GM06990 (cell line): ENCODE results near the gene C2orf76.

Experiments
- DNase-seq: peaks from one replicate; pipeline ENCODE4 v3.0.0-alpha.2; 2011; ENCODE audit not compliant: insufficient read length; ENCODE audit errors: extremely low read depth
- H3K27me3 ChIP-seq: replicated peaks from 2 replicates; pipeline ENCODE4 v1.6.0; 2011; ENCODE audit warnings: low read length; ENCODE audit not compliant: control insufficient read depth, insufficient read depth
- H3K36me3 ChIP-seq: 2 replicates; pipeline ENCODE4 v1.5.1; 2011; ENCODE audit warnings: low read length; ENCODE audit not compliant: control insufficient read depth, insufficient read depth
- H3K4me3 ChIP-seq: replicated peaks from 2 replicates; pipeline ENCODE4 v1.5.1; 2011; ENCODE audit warnings: low read depth, mild to moderate bottlenecking, control low read depth, low read length
- CTCF ChIP-seq: IDR thresholded peaks from 2 replicates; pipeline ENCODE4 v1.5.1; 2011; ENCODE audit warnings: low read length, control low read depth, mild to moderate bottlenecking, inconsistent platforms; ENCODE audit not compliant: insufficient read depth, poor library complexity, severe bottlenecking

C2orf76 gene

GRCh38 chr2:119393971-119394748, 27.5 kb upstream of the C2orf76 start:
- Histone ChIP-seq H3K36me3 (no peaks in the 10 kb centered on the region), H3K4me3 (no peak overlapping the region), H3K27me3 (no peaks in the 10 kb centered on the region)
- no peak for DNase-seq
- no peak for TF ChIP-seq CTCF

GRCh38 chr2:119389615-119390306, 23.1 kb upstream of the C2orf76 start:
- no peaks in the 10 kb centered on the region for H3K27me3 ChIP-seq
- TF ChIP-seq CTCF = no peak
- H3K4me3 ChIP-seq = no peak overlapping the region
- no peaks in the 10 kb centered on the region for H3K36me3 ChIP-seq
- DNase-seq = no peak

- peak; percentile 28 for DNase-seq
- H3K36me3 ChIP-seq = no peaks in the 10 kb centered on the region
- no peaks in the 10 kb centered on the region for H3K27me3 ChIP-seq
- H3K4me3 ChIP-seq = no peak overlapping the region
- peak; percentile 43 for TF ChIP-seq CTCF
Measured at GRCh38 chr2:119387381-119388129, 20.9 kb upstream of the C2orf76 start.

- Histone ChIP-seq H3K4me3 (no peak overlapping the region), H3K27me3 (no peaks in the 10 kb centered on the region), H3K36me3 (no peaks in the 10 kb centered on the region)
- TF ChIP-seq CTCF = no peak
- DNase-seq = no peak
Measured at GRCh38 chr2:119385466-119385865, 18.8 kb upstream of the C2orf76 start.

- no peak for DNase-seq
Measured at GRCh38 chr2:119384971-119385370, 18.3 kb upstream of the C2orf76 start.

More at GRCh38 chr2:119384971-119385370, 18.3 kb upstream of the C2orf76 start:
- no peak for TF ChIP-seq CTCF
- Histone ChIP-seq H3K27me3 (no peaks in the 10 kb centered on the region), H3K4me3 (no peak overlapping the region), H3K36me3 (no peaks in the 10 kb centered on the region)
